ENCODE results near the gene EGF.

The EGF gene

DNA sequence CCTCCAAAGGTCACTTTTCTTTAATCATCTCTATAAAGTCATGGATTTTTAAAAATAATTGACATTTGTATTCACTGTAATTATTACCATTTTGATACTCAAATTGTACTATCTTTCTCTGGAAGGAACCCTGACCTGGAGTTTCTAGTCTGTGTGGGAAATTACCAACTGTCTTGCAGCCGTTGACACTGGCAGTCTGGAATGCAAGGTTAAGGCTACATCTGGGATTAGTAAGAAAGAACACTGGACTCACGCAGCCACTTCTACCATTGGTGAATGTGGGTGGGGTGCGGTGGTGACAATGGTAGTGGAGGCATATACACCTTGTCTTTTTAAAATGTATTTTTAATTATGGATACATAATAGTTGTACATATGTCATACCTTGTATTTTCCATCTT is 40.9 kb downstream of the EGF start:
- H3K36me3 ChIP-seq (ENCODE audit: control insufficient read depth in 1 of 2, insufficient read depth in 2 of 2, low read length in 2 of 2): no peaks in the 10 kb centered on the region
- H2BK5ac ChIP-seq (ENCODE audit: low read depth, low read length, poor library complexity): no peak overlapping the region
- H3K9me3 ChIP-seq (ENCODE audit: insufficient read depth, low read depth, low read length): no peaks in the 10 kb centered on the region
- no peak overlapping the region for H3K4ac ChIP-seq (ENCODE audit: low read depth, low read length)
- H2AK5ac ChIP-seq (ENCODE audit: low read length): no peak overlapping the region
- no peak overlapping the region for H2BK120ac ChIP-seq (ENCODE audit: insufficient read depth, low read length, poor library complexity)
- no peak overlapping the region for H4K91ac ChIP-seq (ENCODE audit: low read depth, low read length)
- no peak overlapping the region for H3K14ac ChIP-seq (ENCODE audit: low read length)
- H3K18ac ChIP-seq (ENCODE audit: low read length): no peak overlapping the region
- H3K79me2 ChIP-seq (ENCODE audit: control insufficient read depth, insufficient read depth, low read length, poor library complexity): no peaks in the 10 kb centered on the region
- WGBS (ENCODE audit: extremely low coverage, insufficient coverage, insufficient read length): no CpG with 5 or more reads among the region's 3 CpGs
- H3K79me1 ChIP-seq (ENCODE audit: low read length): no peaks in the 10 kb centered on the region
- no peak overlapping the region for H4K12ac ChIP-seq (ENCODE audit: low read depth, low read length)
- no peak for DNase-seq
- no peak overlapping the region for H4K8ac ChIP-seq (ENCODE audit: low read depth, low read length)
- H3K4me2 ChIP-seq (ENCODE audit: low read length): no peak overlapping the region
- no peak overlapping the region for H3K27ac ChIP-seq (ENCODE audit: low read depth, low read length)
- no peak overlapping the region for H3K4me3 ChIP-seq (ENCODE audit: low read depth, low read length)
- no peak overlapping the region for H3K23ac ChIP-seq (ENCODE audit: low read length)
- no peaks in the 10 kb centered on the region for H3K4me1 ChIP-seq (ENCODE audit: control insufficient read depth in 1 of 2, insufficient read depth in 2 of 2, low read length in 2 of 2)
- no peak overlapping the region for H3K9ac ChIP-seq (ENCODE audit: low read length)
- H3K27me3 ChIP-seq (ENCODE audit: insufficient read depth, low read length): no peaks in the 10 kb centered on the region
- H2AFZ ChIP-seq (ENCODE audit: insufficient read depth, low read length, poor library complexity): no peak overlapping the region
- no peak overlapping the region for H2BK12ac ChIP-seq (ENCODE audit: low read length)

DNA sequence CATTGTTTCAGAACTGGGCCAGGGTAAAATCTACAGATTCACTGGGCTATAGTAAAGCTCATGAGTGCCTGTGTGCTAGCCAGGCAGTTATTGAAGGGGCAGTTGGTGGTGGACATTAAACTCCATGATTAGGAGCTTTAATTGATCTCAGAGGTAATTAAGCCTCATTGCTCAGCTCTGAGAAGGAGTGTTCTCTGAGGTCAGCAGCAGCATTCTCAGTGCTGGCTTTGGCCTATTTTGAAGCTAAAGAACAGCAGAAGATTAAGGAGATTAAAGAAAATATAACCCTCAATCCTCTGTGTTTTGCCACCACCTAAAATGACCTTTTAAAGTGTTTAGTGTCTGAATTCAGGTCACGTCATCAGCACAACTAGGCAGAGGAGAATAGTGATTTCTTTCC is 42.5 kb downstream of the EGF start:
- Histone ChIP-seq H3K9me3 (ENCODE audit: insufficient read depth, low read depth, low read length) (no peaks in the 10 kb centered on the region), H3K14ac (ENCODE audit: low read length) (no peak overlapping the region), H3K79me1 (ENCODE audit: low read length) (no peaks in the 10 kb centered on the region), H3K4me1 (ENCODE audit: control insufficient read depth in 1 of 2, insufficient read depth in 2 of 2, low read length in 2 of 2) (no peaks in the 10 kb centered on the region), H3K27me3 (ENCODE audit: insufficient read depth, low read length) (no peaks in the 10 kb centered on the region), H3K4me2 (ENCODE audit: low read length) (no peak overlapping the region), H2BK120ac (ENCODE audit: insufficient read depth, low read length, poor library complexity) (no peak overlapping the region), H3K27ac (ENCODE audit: low read depth, low read length) (no peak overlapping the region), H3K23ac (ENCODE audit: low read length) (no peak overlapping the region), H4K8ac (ENCODE audit: low read depth, low read length) (no peak overlapping the region), H3K4ac (ENCODE audit: low read depth, low read length) (no peak overlapping the region), H2BK12ac (ENCODE audit: low read length) (no peak overlapping the region), H2BK5ac (ENCODE audit: low read depth, low read length, poor library complexity) (no peak overlapping the region), H4K91ac (ENCODE audit: low read depth, low read length) (no peak overlapping the region), H3K4me3 (ENCODE audit: low read depth, low read length) (no peak overlapping the region), H3K79me2 (ENCODE audit: control insufficient read depth, insufficient read depth, low read length, poor library complexity) (no peaks in the 10 kb centered on the region), H3K9ac (ENCODE audit: low read length) (no peak overlapping the region), H3K18ac (ENCODE audit: low read length) (no peak overlapping the region), H3K36me3 (ENCODE audit: control insufficient read depth in 1 of 2, insufficient read depth in 2 of 2, low read length in 2 of 2) (no peaks in the 10 kb centered on the region), H2AK5ac (ENCODE audit: low read length) (no peak overlapping the region), H4K12ac (ENCODE audit: low read depth, low read length) (no peak overlapping the region), H2AFZ (ENCODE audit: insufficient read depth, low read length, poor library complexity) (no peak overlapping the region)
- no CpG with 5 or more reads among the region's 1 CpG for WGBS (ENCODE audit: extremely low coverage, insufficient coverage, insufficient read length)
- DNase-seq: no peak

DNA sequence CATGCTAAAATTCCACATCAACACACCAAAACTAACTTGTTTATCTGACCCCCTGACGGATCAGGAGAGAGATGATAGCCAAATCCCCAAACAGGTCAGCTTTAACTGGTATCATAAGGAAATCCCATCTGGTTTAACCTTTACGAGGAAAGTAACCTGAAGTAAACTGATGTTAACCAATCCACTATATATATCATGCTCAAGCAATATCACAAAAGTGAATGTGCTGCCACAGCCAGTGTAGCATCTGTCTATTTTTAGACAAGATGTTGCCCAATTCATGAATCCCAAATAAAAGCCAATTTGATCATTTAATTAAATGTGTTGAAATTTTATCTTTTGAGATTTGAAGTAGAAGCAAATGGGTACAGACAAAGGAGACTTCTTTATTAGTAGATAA is 44.5 kb downstream of the EGF start:
- no peak overlapping the region for H3K14ac ChIP-seq (ENCODE audit: low read length)
- H3K79me2 ChIP-seq (ENCODE audit: control insufficient read depth, insufficient read depth, low read length, poor library complexity): no peaks in the 10 kb centered on the region
- H4K91ac ChIP-seq (ENCODE audit: low read depth, low read length): no peak overlapping the region
- H2BK5ac ChIP-seq (ENCODE audit: low read depth, low read length, poor library complexity): no peak overlapping the region
- no peaks in the 10 kb centered on the region for H3K9me3 ChIP-seq (ENCODE audit: insufficient read depth, low read depth, low read length)
- H4K12ac ChIP-seq (ENCODE audit: low read depth, low read length): no peak overlapping the region
- H2AK5ac ChIP-seq (ENCODE audit: low read length): no peak overlapping the region
- no peak overlapping the region for H3K27ac ChIP-seq (ENCODE audit: low read depth, low read length)
- no peak overlapping the region for H2BK120ac ChIP-seq (ENCODE audit: insufficient read depth, low read length, poor library complexity)
- H2BK12ac ChIP-seq (ENCODE audit: low read length): no peak overlapping the region
- no peak overlapping the region for H3K18ac ChIP-seq (ENCODE audit: low read length)
- H3K36me3 ChIP-seq (ENCODE audit: control insufficient read depth in 1 of 2, insufficient read depth in 2 of 2, low read length in 2 of 2): no peaks in the 10 kb centered on the region
- H3K79me1 ChIP-seq (ENCODE audit: low read length): no peaks in the 10 kb centered on the region
- no peak for DNase-seq
- H2AFZ ChIP-seq (ENCODE audit: insufficient read depth, low read length, poor library complexity): no peak overlapping the region
- H3K4me1 ChIP-seq (ENCODE audit: control insufficient read depth in 1 of 2, insufficient read depth in 2 of 2, low read length in 2 of 2): no peaks in the 10 kb centered on the region
- H3K4me2 ChIP-seq (ENCODE audit: low read length): no peak overlapping the region
- H3K4me3 ChIP-seq (ENCODE audit: low read depth, low read length): no peak overlapping the region
- no peaks in the 10 kb centered on the region for H3K27me3 ChIP-seq (ENCODE audit: insufficient read depth, low read length)
- H3K23ac ChIP-seq (ENCODE audit: low read length): no peak overlapping the region
- no CpG with 5 or more reads among the region's 2 CpGs for WGBS (ENCODE audit: extremely low coverage, insufficient coverage, insufficient read length)
- no peak overlapping the region for H3K4ac ChIP-seq (ENCODE audit: low read depth, low read length)
- no peak overlapping the region for H4K8ac ChIP-seq (ENCODE audit: low read depth, low read length)
- no peak overlapping the region for H3K9ac ChIP-seq (ENCODE audit: low read length)

DNA sequence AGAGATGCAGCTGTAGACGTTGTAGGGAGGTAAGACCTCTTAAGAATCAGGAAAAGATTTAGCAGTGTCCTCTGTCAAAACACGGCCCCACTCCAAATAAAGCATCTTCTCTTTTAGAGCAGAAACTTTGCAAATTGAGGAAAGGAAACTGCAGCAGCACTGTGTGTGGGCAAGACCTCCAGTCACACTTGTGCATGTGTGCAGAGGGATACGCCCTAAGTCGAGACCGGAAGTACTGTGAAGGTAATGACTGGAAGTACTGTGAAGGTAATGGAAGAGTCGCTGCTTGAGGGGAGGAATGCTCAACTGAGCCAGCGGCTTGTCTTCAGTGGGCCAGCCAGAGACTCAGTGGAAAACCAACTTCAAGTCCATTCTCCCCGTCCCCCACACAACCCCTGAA is 46.5 kb downstream of the EGF start:
- Histone ChIP-seq H3K9ac (ENCODE audit: low read length) (no peak overlapping the region), H3K4me1 (ENCODE audit: control insufficient read depth in 1 of 2, insufficient read depth in 2 of 2, low read length in 2 of 2) (no peaks in the 10 kb centered on the region), H3K14ac (ENCODE audit: low read length) (no peak overlapping the region), H3K27ac (ENCODE audit: low read depth, low read length) (no peak overlapping the region), H4K91ac (ENCODE audit: low read depth, low read length) (no peak overlapping the region), H3K27me3 (ENCODE audit: insufficient read depth, low read length) (no peaks in the 10 kb centered on the region), H3K23ac (ENCODE audit: low read length) (no peak overlapping the region), H4K8ac (ENCODE audit: low read depth, low read length) (no peak overlapping the region), H2BK120ac (ENCODE audit: insufficient read depth, low read length, poor library complexity) (no peak overlapping the region), H3K18ac (ENCODE audit: low read length) (no peak overlapping the region), H3K4ac (ENCODE audit: low read depth, low read length) (no peak overlapping the region), H2BK12ac (ENCODE audit: low read length) (no peak overlapping the region), H2AK5ac (ENCODE audit: low read length) (no peak overlapping the region), H2BK5ac (ENCODE audit: low read depth, low read length, poor library complexity) (no peak overlapping the region), H2AFZ (ENCODE audit: insufficient read depth, low read length, poor library complexity) (no peak overlapping the region), H3K9me3 (ENCODE audit: insufficient read depth, low read depth, low read length) (no peaks in the 10 kb centered on the region), H3K36me3 (ENCODE audit: control insufficient read depth in 1 of 2, insufficient read depth in 2 of 2, low read length in 2 of 2) (no peaks in the 10 kb centered on the region), H3K79me1 (ENCODE audit: low read length) (no peaks in the 10 kb centered on the region), H3K79me2 (ENCODE audit: control insufficient read depth, insufficient read depth, low read length, poor library complexity) (no peaks in the 10 kb centered on the region), H4K12ac (ENCODE audit: low read depth, low read length) (no peak overlapping the region), H3K4me3 (ENCODE audit: low read depth, low read length) (no peak overlapping the region), H3K4me2 (ENCODE audit: low read length) (no peak overlapping the region)
- DNase-seq: no peak
- no CpG with 5 or more reads among the region's 8 CpGs for WGBS (ENCODE audit: extremely low coverage, insufficient coverage, insufficient read length)

DNA sequence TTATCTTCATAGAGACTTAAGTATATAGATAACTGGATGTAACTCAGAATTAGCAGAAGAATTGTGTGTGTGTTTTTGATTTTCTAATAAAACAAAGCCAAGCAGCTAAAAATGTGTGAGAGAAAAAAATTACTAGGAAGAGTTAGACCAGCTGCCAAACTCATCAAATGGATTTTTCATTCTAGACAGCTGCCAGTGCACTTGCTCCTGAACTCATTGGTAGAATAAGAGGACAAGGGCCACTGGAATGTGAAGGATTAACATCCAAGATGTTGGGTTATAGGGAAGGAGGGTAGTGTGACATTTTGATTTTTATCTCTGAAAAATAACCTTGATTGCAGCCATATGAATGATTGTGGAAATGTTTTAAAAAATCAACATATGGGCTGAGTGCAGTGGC is 49.7 kb downstream of the EGF start:
- no peak for DNase-seq
- H2AFZ ChIP-seq (ENCODE audit: insufficient read depth, low read length, poor library complexity): no peak overlapping the region
- H3K27me3 ChIP-seq (ENCODE audit: insufficient read depth, low read length): no peaks in the 10 kb centered on the region
- no peak overlapping the region for H3K23ac ChIP-seq (ENCODE audit: low read length)
- no peak overlapping the region for H4K8ac ChIP-seq (ENCODE audit: low read depth, low read length)
- H4K12ac ChIP-seq (ENCODE audit: low read depth, low read length): no peak overlapping the region
- no peak overlapping the region for H3K27ac ChIP-seq (ENCODE audit: low read depth, low read length)
- no peak overlapping the region for H2BK120ac ChIP-seq (ENCODE audit: insufficient read depth, low read length, poor library complexity)
- no peaks in the 10 kb centered on the region for H3K4me1 ChIP-seq (ENCODE audit: control insufficient read depth in 1 of 2, insufficient read depth in 2 of 2, low read length in 2 of 2)
- H3K18ac ChIP-seq (ENCODE audit: low read length): no peak overlapping the region
- no peak overlapping the region for H3K4me3 ChIP-seq (ENCODE audit: low read depth, low read length)
- H3K79me1 ChIP-seq (ENCODE audit: low read length): no peaks in the 10 kb centered on the region
- no peak overlapping the region for H3K4me2 ChIP-seq (ENCODE audit: low read length)
- no peak overlapping the region for H3K14ac ChIP-seq (ENCODE audit: low read length)
- no peak overlapping the region for H4K91ac ChIP-seq (ENCODE audit: low read depth, low read length)
- no peak overlapping the region for H2BK12ac ChIP-seq (ENCODE audit: low read length)
- H3K4ac ChIP-seq (ENCODE audit: low read depth, low read length): no peak overlapping the region
- H2BK5ac ChIP-seq (ENCODE audit: low read depth, low read length, poor library complexity): no peak overlapping the region
- H3K79me2 ChIP-seq (ENCODE audit: control insufficient read depth, insufficient read depth, low read length, poor library complexity): no peaks in the 10 kb centered on the region
- H3K36me3 ChIP-seq (ENCODE audit: control insufficient read depth in 1 of 2, insufficient read depth in 2 of 2, low read length in 2 of 2): no peaks in the 10 kb centered on the region
- H3K9ac ChIP-seq (ENCODE audit: low read length): no peak overlapping the region
- H2AK5ac ChIP-seq (ENCODE audit: low read length): no peak overlapping the region
- no peaks in the 10 kb centered on the region for H3K9me3 ChIP-seq (ENCODE audit: insufficient read depth, low read depth, low read length)

Measured in trophoblast cell (in vitro differentiated cells and primary cell).